GM12801 (cell line): Measurements from ENCODE around the gene FKBP7.

ENCODE experiments used
- TF ChIP-seq, protein P1 (sequence below): IDR thresholded peaks from one replicate; pipeline ENCODE4 v1.5.1; 2011; ENCODE audit warnings: control low read depth; ENCODE audit not compliant: insufficient read length; ENCODE audit errors: extremely low read depth

Gene FKBP7

DNA sequence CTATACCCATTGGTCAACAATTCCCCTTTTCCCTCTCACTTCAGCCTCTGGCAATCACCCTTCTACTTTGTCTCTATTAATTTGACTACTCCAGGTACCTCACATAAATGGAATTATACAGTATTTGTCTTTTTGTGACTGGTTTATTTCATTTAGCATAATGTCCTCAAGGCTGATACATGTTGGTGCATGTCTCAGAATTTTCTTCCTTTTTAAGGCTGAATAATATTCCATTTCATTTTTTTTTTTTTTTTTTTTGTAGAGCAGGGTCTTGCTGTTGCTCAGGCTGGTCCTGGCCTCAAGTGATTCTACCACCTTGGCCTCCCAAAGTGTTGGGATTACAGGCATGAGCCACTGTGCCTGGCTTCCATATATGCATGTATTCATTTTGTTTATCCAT lies 1.9 kb downstream of the FKBP7 start:
- TF ChIP-seq, protein P1, sequence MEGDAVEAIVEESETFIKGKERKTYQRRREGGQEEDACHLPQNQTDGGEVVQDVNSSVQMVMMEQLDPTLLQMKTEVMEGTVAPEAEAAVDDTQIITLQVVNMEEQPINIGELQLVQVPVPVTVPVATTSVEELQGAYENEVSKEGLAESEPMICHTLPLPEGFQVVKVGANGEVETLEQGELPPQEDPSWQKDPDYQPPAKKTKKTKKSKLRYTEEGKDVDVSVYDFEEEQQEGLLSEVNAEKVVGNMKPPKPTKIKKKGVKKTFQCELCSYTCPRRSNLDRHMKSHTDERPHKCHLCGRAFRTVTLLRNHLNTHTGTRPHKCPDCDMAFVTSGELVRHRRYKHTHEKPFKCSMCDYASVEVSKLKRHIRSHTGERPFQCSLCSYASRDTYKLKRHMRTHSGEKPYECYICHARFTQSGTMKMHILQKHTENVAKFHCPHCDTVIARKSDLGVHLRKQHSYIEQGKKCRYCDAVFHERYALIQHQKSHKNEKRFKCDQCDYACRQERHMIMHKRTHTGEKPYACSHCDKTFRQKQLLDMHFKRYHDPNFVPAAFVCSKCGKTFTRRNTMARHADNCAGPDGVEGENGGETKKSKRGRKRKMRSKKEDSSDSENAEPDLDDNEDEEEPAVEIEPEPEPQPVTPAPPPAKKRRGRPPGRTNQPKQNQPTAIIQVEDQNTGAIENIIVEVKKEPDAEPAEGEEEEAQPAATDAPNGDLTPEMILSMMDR = no peak

DNA sequence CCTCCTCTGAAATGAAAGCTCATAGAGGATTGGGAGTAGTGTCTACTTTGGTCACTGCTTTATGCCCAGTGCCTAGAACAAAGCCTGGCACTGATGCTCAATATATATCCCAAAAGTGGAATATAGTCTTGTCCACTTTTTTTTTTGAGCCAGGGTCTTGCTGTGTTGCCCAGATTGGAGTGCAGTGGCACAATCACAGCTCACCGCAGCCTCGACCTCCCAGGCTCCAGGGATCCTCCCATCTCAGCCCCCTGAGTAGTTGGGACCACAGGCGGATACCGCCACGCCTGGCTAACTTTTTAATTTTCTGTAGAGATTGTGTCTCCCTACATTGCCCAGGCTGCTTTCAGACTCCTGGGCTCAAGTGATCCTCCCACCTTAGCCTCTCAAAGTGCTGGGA lies 3.8 kb downstream of the FKBP7 start:
- TF ChIP-seq, protein P1 = no peak

DNA sequence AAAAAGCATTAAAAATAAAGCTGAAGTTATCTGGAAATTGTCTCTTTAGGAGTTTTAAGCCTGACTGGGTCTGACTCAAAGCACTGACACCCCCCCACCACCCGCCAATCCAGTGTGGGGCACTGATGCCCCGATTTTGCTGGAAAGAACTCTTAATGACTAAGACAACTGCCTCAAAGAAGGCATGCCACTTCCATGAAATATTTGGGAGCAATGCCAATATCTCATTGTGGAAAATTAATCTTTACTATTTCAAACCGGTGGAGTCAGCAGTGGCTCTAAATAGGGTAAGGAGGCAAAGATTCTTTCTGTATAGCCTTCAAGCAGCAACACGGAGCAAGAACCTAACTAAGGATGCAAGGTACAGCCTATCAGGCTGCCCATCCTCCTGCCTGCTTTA lies 4.5 kb downstream of the FKBP7 start:
- TF ChIP-seq, protein P1 = no peak

DNA sequence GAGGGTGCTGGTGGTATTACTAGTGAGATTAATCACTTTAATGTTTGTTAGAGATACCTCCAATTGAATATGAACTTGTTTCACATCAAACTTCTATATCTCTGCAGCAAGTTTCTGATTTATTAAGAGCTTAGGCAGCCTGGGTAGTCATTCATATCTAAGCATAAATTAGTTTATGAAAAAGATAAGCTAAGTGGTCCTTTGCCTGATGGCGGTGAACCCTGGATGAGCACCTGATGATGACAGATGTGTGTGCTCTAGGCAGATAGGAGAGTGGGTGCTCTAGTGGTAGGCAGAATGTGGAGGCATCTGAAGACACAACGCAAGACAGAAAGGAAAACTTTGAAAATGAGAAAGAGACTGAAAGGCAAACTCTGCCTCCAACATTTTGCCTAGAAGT lies 5.0 kb downstream of the FKBP7 start:
- TF ChIP-seq, protein P1 = no peak

DNA sequence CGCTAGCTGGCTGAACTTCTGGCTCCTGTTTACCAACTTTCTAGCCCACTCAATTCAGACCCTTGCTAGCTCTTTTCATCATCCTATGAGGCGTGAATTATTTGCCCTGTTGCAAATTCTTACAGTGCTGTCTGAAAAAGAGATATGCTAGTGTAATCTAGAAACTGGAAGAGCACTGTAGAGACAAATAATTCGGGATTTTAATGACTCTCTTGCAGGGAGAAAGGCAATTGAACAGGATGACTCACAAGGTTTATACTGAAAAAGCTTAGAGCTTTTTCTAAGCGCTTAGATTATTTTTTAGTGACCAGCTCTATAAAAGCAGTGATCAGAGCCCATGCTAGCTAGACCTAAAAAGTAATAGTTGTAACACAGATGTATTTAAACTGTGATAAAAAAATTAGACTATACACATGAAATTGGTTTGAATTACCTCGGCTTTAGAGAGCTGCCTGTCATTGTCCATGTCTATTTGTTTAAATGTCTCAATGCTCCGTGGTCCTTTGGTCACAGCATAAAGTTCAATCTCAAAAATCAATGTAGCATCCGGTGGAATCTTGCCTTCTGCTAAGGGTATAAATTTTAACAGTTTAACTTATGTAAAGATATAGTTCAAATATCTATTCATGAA lies 9.1 kb downstream of the FKBP7 start:
- TF ChIP-seq, protein P1 = no peak

DNA sequence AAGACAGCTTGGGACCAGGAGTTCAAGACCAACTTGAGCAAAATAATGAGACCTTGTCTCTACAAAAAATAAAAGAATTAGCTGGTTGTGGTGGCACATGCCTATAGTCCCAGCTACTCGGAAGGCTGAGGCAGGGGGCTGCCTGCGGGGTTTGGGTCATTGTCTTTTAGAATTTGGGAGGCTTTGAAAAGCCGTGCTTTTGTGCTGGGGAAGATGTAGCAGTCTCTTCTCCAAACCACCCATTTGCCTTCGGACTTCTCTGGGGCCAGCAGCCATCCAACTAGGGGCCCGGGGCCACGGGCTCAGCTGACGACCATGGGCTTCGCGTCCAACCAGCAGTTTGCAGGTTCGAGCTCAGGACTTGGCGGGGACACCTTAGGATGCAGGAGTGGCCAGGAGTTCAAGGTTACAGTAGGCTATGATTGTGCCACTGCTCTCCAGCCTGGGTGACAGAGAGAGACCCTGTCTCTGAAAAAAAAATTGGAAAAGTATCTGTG lies 21.0 kb downstream of the FKBP7 start:
- TF ChIP-seq, protein P1 = no peak

DNA sequence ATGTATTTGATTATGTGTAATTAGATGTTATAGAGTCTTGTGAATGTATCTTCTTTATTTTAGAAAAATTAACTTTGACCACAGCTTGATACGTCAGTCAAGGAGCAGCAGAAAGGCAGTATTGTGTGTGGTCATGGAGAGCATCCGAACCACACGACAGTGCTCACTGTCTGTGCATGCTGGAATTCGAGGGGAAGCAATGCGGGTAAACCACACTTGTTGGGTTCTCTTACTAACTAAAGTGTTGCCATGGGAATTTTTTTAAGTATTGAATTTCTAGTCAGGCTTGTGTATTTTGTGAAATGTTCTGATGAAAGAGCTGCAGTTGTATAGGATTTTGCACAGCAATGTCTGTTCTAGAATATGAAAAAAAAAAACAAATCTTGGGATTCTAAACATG lies 22.5 kb downstream of the FKBP7 start:
- TF ChIP-seq, protein P1 = no peak
